Prostate gland (tissue), 2 donors: ENCODE results near the gene LSM7. TPM values are rescaled to one million over a fixed set of nuclear protein-coding genes. Genes with fewer than 3 reads are reported as not detected.

Experiments
- DNase-seq: peaks from one replicate; pipeline ENCODE4 v3.0.0-alpha.2; 2019; ENCODE audit warnings: low spot score
- H3K27ac ChIP-seq, 2 donors: fragments of 200-600 bp; sonication (generic); 2 replicates each; pipeline ENCODE4 v1.5.1; 2017 to 2019
- H3K27me3 ChIP-seq: fragments of 200-600 bp; sonication (generic); replicated peaks from 2 replicates; pipeline ENCODE4 v1.5.1; 2019; ENCODE audit not compliant: insufficient read depth
- H3K36me3 ChIP-seq, 2 donors: fragments of 200-600 bp; sonication (generic); 1 replicate in 1 of 2; 2 replicates in 1 of 2; pipeline versions ENCODE4 v1.5.1 to v1.8.1; 2017 to 2019
- H3K4me1 ChIP-seq: fragments of 200-600 bp; sonication (generic); replicated peaks from 2 replicates; pipeline ENCODE4 v1.5.1; 2019
- H3K4me3 ChIP-seq, 2 donors: fragments of 200-600 bp; sonication (generic); 2 replicates each; pipeline ENCODE4 v1.5.1; 2017 to 2019
- H3K9me3 ChIP-seq: fragments of 200-600 bp; sonication (generic); 2 replicates; pipeline ENCODE4 v1.5.1; 2017
- POLR2A ChIP-seq: fragments of 450-650 bp; IDR thresholded peaks from one replicate; pipeline ENCODE4 v1.6.1; 2016; ENCODE audit warnings: antibody characterized with exemption, mild to moderate bottlenecking
- POLR2AphosphoS5 ChIP-seq: sonication (generic); formaldehyde crosslinking; IDR thresholded peaks from one replicate; pipeline ENCODE4 v1.6.1; 2017; ENCODE audit warnings: antibody characterized with exemption
- WGBS: methylation state at CpG from one replicate; pipeline ENCODE4 v1.1.5; 2018; 5-methylcytosine and 5-hydroxymethylcytosine counted together
- intact Hi-C: fragments of 100-400 bp; cut with DNase I; formaldehyde crosslinking; loops from one replicate; pipeline ENCODE4 v1.14.2; 2022
- total RNA-seq, 2 donors: library from RNA; depleted of rRNA; stranded (reverse); fragments of >200 nt; gene quantifications; one replicate each; pipeline ENCODE4 v1.1.0, GENCODE V29; 2016
- TF ChIP-seq, protein P1 (sequence below), 4 experiments: fragments of 200-600 bp in 2 of 4; fragments of 450-650 bp in 2 of 4; sonication (generic) in 2 of 4; IDR thresholded peaks; 1 replicate in 3 of 4; 2 replicates in 1 of 4; pipeline ENCODE4 v1.5.1; 2016 to 2019; ENCODE audit warnings: antibody characterized with exemption in 4 of 4, mild to moderate bottlenecking in 2 of 4, moderate library complexity in 2 of 4

LSM7 gene
- total RNA-seq, 2 donors from 2014 or later, result 125 to 135 TPM

DNA sequence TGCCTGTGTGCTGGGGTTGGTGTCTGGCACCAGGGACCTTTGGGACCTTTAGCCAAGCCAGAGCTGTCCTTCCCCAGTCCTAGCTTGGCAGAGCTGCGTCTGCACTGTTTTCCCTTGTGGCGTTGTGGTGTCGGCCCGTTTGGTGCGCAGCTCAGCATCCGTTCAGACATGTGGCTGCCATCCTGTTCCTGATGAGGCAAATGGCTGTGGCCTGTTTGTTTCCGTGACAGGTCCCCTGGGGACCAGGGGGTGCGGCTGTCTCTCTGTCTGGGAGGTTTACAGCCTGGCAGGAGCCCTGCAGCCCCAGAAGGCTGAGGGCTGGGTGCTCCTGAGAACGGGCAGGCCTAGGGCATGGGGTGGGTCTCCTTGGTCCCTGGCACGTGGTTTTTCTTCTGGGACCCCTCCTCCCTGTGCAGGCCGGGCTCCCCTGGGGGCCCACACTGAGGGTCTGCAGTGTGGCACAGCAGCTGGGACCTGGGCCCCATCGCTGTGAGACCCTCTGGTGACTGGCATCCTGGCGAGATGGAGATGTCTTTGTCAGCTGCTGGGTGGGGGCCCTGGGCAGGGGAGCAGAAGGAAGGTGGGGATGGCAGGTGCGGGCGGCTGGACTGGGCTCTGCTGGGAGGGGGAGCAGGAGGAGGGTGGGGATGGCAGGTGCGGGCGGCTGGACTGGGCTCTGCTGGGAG lies 4.1 kb upstream of the LSM7 start:
- H3K9me3 ChIP-seq, result no peaks in the 10 kb centered on the region
- no peak for DNase-seq
- H3K36me3 ChIP-seq, result no peaks in the 10 kb centered on the region
- WGBS, result 47% methylated on average over 15 of the region's 17 CpGs
- peaks cover 12% of the 10 kb centered on the region for H3K4me1 ChIP-seq
- H3K27me3 ChIP-seq, result no peaks in the 10 kb centered on the region
- no peak overlapping the region for H3K27ac ChIP-seq
- TF ChIP-seq POLR2A, result no peak
- TF ChIP-seq, protein P1, sequence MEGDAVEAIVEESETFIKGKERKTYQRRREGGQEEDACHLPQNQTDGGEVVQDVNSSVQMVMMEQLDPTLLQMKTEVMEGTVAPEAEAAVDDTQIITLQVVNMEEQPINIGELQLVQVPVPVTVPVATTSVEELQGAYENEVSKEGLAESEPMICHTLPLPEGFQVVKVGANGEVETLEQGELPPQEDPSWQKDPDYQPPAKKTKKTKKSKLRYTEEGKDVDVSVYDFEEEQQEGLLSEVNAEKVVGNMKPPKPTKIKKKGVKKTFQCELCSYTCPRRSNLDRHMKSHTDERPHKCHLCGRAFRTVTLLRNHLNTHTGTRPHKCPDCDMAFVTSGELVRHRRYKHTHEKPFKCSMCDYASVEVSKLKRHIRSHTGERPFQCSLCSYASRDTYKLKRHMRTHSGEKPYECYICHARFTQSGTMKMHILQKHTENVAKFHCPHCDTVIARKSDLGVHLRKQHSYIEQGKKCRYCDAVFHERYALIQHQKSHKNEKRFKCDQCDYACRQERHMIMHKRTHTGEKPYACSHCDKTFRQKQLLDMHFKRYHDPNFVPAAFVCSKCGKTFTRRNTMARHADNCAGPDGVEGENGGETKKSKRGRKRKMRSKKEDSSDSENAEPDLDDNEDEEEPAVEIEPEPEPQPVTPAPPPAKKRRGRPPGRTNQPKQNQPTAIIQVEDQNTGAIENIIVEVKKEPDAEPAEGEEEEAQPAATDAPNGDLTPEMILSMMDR (IDR thresholded peaks at IDR 0.05), result no peak
- no peak for TF ChIP-seq POLR2AphosphoS5
- intact Hi-C loops, result no loop called here
- H3K4me3 ChIP-seq, result no peak overlapping the region

DNA sequence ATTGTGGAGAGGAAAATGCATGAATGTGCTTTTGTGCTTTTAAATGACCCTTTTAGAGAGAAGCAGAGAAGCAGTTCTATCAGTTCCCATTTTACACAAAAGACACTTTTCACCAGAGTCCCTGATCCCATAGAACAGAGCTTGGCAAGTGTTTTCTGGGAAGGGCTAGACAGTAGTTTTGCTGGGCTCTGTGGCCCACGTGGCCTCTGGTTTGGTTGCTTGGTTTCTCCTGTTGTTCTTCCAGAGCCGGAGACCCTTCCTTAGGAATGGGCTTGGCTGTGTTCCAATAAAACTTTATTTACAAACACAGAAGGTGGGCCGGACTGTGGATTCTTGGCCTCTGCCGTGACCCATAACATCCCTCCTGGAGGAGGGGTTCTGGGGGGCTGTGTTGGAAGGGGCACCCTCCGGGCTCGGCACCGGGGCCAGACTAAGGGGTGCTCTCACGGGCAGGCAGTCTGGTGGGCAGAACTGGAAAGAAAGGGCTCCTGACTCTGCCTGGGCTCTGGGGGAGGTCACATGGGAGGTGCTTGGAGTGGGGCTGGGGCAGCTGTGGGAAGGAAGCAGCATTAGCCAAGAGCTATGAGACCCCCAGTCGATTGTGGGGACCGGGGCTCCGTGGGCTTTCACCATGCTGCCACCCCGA lies 3.3 kb upstream of the LSM7 start:
- Histone ChIP-seq H3K9me3 (no peaks in the 10 kb centered on the region), H3K27me3 (no peaks in the 10 kb centered on the region), H3K36me3 (no peaks in the 10 kb centered on the region), H3K4me3 (no peak overlapping the region), H3K4me1 (peaks cover 14% of the 10 kb centered on the region), H3K27ac (no peak overlapping the region)
- no peak for DNase-seq
- WGBS, result 78% methylated on average over 12 of the region's 12 CpGs
- TF ChIP-seq, protein P1 (IDR thresholded peaks at IDR 0.05), result no peak
- TF ChIP-seq POLR2AphosphoS5 (no peak), POLR2A (no peak)
- intact Hi-C loops, result no loop called here

DNA sequence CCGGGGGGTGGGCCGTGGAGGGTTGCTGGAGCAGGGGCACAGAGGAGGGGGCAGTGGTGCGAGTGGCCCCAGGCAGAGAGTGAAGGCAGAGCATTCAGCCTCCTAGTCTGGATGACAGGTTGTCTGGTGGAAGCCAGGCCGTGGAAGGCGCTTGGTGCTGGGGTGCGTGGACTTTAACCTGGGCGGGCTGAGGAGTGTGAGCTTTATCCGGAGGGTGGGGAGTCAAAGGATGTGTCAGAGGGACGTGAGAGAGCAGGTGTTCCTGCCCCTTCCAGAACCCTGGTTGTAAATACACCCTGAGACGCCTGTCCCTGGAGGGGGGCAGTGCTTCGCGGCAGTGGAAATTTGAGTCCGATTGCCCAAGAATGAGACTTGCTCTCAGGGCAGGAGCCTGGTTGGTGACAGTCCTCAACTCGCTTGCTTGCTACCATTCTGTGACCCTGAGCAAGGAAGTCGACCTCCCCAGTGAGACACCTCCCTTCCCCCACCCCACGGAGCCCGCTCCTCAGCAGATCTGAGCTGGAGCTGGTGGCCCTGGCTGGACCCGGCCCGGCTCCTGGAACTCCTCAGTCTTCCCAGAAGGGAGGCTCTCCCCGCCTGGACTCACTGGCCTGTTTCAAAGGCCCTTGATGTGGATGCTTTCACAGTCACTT lies 2.4 kb upstream of the LSM7 start:
- WGBS, result 68% methylated on average over 19 of the region's 20 CpGs
- intact Hi-C loops, result no loop called here
- Histone ChIP-seq H3K27me3 (no peaks in the 10 kb centered on the region), H3K36me3 (no peaks in the 10 kb centered on the region), H3K27ac (no peak overlapping the region), H3K4me3 (no peak overlapping the region), H3K9me3 (no peaks in the 10 kb centered on the region), H3K4me1 (peaks cover 14% of the 10 kb centered on the region)
- TF ChIP-seq POLR2A (no peak), POLR2AphosphoS5 (no peak)
- TF ChIP-seq, protein P1 (IDR thresholded peaks at IDR 0.05), result no peak
- DNase-seq, result no peak

DNA sequence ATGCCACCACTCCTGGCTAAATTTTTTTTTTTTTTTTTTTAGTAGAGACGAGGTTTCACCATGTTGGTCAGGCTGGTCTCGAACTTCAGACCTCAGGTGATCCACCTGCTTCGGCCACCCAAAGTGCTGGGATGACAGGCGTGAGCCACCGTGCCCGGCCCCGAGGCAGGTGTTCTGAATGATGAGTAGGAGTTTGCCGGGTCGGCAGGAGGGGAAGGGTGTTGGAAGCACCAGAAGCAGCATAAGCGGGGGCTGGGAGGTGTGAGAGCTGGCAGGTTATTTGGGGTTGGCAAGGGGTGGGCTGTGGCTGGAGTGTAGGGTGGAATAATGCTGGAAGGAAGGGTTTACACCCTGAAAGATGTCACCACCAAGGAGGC lies 1.9 kb upstream of the LSM7 start:
- TF ChIP-seq POLR2A, result no peak
- no peak for TF ChIP-seq POLR2AphosphoS5
- TF ChIP-seq, protein P1 (IDR thresholded peaks at IDR 0.05), result no peak
- Histone ChIP-seq H3K27ac (no peak overlapping the region), H3K27me3 (no peaks in the 10 kb centered on the region), H3K4me1 (peaks cover 14% of the 10 kb centered on the region), H3K4me3 (no peak overlapping the region), H3K36me3 (no peaks in the 10 kb centered on the region), H3K9me3 (no peaks in the 10 kb centered on the region)
- DNase-seq, result no peak
- intact Hi-C loops, result no loop called here
- 74% methylated on average over 10 of the region's 10 CpGs for WGBS
